GM21360 (cell line): ENCODE results near the gene SEMA6A.

Experiments used
- ATAC-seq: cut with Tn5 transposase; IDR thresholded peaks from one replicate; pipeline ENCODE4 v1.9.1; 2021; ENCODE audit warnings: mild to moderate bottlenecking, moderate library complexity; ENCODE audit not compliant: unreplicated experiment

SEMA6A gene

DNA sequence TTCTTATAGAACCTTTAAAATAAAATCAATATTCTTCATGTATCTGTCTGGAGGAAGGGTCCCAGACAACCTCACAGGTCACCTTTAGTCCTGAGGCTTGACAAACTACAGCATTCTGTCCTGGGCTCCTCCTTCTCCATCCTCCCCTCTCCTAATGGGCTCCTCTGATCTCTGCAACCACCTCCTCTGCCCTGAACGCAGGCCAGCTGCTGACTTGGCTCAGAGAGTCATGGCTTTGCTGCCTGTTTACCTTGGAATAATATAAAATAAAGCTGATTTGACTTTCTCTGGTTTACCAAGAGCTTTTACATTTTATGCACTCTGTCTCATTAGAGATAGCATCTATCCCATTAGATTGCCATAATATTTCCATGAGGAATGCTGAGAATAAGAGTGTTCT lies 159.4 kb downstream of the SEMA6A start:
- no peak for ATAC-seq

DNA sequence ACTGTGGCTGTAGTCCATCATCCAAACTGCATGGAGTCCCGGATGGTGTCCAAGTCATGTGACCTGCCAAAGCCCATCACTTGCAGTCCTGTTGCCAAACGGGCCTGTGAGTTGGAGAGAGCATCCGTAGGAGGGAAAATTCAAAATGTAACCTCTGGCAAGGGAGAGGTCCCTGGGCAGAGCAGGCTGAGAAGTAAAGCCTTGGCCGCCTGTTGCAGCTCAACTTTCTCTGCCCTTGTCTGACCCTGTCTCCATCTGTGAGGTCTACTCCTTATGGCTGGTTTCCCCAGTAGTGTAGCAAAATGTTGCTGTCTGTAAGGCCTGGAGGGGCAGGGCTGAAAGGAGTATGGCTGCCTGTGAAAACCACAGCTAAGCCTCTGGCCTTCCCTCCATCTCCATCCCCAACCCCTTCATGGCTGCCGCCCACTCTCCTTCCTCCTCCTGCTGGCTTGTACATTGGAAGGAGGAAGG lies 163.5 kb downstream of the SEMA6A start:
- no peak for ATAC-seq

DNA sequence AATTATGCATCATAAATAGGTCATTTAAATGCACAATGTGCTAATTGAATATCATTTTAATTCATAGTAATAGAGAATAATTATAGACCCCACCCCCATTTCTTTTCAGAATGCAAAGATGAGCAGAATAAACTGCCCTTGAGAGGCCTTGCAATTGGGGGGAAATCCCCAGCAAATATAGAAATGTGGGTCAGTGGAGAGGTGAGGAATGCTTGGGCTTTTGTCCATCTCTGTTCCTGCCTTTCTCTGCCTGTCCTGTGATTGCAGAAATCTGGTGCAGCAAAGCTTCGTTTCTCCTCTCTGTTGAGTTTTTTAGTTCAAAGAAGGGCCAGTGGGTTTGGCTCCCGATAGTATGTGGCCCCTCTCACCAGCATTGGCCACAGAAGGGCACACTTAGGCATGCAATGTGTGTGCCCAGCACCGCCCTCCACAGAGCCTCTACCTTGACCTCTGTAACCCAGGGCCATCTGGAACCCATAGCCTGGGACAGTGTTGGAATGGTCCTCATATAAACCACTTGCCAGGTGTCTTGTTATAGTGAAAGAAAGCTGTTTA lies 164.2 kb downstream of the SEMA6A start:
- no peak for ATAC-seq

DNA sequence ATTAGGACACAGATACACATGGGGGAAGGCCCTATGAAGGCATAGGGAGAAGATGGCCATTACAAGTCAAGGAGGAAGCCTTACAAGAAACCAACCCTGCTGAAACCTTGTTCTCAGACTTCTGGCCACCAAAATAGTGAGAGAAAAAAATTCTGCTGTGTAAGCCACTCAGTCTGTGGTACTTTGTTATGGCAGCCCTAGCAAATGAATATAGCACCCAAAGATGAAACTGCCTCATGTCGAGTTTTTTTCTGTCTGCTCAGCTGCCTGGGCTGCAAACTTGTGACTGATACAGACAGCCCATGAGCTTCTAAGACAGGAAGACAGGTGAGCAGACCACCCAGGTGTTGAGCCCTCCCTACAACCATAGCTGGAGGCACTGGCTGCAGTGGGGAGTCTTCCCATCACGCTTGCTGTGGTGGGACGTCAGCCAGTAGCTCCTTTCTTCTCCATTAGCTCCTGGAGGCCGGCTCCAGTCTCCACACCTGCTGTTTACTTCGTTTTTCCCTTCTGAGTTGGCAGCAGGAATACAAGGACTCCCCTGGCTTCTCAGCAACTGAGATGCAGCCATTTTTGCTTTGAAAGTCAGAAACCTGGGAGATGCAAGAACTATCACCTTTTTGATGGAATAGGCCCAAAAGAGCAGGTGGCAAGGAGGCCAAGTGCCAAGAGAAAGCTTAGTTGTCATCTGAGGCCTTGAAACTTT lies 164.9 kb downstream of the SEMA6A start:
- no peak for ATAC-seq

DNA sequence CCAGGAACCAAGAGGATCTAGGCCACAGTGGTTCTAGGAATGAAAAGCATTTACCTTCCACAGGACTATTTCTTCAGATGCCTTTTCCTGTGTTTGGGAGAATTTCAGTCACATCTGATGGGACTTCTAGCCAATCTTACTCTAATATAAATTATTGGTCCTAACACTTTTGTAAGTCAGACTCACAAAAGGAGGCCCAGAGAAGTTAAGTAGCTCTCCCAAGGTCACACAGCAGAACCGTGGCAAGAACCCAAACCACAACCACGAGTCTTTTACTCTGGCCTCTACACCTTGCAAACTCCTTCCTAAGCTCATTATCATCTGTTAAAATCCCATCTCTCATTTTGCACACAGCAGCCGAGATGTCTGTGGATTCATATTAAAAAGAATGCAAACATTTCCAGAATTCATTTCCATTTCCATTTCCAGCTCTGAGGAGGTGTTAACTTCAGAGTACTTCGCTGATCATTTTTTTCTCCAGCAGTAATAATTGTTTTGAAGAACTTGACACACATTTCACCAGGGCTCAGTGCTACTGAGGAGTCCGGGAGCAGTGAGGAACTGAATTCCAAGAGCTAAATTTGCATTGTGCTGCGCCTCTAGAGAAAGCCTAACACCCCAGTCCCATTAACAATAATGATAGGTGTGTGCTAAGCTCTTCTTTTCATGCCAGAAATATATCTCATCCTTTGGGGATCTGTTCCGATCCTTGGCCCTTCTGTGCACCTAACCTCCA lies 168.1 kb downstream of the SEMA6A start:
- ATAC-seq: no peak

DNA sequence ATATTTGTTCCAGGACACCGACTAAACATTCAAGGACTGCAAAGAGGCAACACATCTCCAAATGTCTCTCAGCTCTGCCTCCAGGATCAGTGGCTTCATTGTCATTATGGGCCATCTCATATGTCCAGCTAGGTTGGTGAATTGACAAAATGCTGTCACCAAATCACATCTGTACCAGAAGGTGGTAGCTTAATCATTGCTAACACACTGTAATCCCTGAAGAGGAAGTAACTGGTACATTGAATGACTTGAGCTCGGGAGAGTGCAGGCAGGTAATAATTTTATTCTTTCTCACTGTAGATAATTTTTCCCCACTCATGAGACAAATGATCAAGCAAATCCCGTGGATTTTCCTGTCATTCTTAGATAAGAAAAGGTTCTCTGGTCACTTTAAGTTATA lies 169.8 kb downstream of the SEMA6A start:
- no peak for ATAC-seq

DNA sequence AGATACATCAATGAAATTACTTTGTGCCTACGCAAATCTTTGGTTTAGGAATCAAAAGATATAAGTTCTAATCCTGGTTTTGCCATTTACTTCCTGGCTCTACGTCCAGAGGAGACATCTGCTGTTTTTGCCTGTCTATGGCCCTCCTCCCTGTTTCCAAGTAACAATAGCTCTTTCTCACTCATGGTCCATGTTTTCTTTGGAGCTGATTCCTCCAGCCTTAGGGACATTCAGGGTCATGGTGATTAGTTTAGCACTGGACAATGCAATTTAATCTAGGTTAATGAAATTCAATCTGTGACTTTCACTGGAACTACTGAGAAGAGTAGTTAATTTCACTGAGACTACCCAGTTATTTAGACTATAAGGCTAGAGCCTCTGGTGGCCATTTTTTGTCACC lies 170.6 kb downstream of the SEMA6A start:
- ATAC-seq: no peak

DNA sequence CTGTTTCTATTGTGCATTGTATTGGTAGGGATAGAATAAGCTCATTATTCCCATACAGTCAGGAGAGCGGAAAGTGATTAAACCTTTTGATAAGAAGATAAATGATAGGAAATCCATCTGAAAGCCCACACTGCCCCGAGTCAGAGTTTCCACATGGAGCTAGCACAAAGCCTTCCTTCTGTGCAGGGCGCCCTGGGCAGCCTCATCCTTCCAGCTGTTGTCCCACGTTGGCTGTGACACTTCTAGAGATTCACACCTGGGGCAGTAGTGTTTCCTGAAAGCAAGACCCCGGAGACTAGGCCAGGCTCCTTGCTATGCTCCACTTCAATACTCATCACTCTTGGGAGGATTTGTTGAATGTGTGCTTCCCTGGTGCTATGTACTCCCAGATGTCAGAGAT lies 172.4 kb downstream of the SEMA6A start:
- no peak for ATAC-seq

DNA sequence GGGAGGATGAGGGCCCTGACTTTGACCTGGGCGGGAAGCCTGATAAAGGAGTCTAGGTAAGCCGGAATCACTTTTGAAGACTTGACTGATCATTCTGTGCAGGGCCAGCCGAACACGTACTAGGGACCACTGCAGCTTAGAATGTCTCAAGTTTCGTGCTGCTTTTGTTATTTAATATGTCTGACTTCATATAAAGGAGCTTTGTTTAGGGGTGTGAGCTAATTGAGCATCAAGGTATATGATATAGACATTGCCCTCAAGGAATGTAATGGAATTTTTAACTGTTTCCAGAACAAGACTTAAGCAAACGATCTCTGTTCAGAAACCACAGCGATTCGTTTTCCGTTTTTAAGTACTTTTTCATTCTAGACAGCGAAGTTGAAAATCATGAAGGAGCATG lies 173.0 kb downstream of the SEMA6A start:
- ATAC-seq: no peak

DNA sequence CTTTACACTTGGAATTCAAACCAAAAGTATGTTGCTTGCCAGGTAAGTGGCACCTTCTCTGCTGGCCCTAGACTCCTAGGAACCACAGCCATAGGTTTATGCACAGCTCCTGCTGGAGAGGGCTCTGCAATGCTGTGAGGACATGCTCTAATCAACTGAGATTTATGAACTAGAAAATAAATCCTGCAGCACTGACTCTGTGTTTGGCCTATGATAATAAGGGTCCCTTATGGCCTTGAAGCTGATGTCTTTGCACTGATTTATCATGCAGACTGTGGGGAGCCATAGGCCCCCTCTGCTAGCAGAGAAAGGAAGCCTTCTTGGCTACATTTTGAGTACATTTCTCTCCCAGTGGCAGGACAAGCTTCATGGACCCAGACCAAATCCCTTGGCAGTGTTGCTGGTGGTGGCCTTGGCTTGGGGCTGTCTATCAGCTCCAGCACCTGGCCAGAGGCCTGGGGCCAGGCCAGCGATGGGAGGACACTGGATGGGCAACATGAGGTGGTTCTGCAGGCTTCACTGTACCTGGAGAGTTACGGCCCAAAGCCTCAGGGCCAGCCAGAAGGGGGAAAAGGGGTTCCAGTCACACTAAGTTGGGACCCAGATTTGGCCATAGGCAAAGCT lies 178.0 kb downstream of the SEMA6A start:
- no peak for ATAC-seq

DNA sequence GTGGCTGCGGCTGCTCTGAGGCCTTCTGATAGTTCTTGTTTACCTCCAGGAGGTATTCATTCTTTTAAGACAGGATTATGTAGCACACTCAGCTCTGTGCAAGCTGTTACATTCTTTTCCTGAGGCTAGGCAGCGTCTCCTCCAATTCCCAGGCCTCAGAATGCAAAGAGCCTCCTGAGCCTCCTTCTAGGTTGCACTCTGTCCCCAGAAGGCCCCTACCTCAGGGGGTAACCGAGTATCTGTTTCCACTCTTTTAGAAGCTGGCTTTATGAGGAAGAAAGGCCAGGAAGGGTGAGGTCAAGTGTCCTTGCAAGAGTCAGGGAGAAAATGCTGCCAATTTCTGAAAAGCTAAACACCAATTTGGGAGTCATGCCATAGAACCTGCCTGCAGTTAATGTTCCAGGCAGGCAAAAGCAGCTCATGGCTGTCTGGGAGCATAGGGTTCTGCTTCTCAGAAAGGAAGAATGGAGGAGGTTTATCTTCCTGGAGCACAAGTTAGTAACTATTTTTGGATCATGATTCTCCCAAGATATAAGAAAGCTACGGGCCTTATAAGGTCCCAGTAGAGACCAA lies 178.9 kb downstream of the SEMA6A start:
- no peak for ATAC-seq

DNA sequence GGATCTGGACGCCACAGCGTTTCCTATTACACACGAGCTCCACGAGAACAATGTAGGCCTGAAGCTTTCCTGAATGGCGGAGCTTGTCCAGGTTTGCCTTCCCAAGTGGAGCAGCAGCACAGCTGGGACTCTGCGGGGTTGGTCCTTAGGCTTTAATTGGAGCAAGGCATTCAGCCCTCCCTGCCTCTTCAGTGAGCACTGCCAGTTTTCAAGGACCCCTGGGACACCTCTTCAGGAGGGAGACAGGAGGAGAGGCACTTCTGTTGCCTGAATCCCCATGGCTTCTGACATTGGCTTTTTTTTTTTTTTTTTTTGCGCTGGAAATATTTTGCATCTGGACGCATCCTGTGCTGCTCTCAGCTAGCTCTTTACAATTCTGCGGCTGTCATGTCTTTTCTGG lies 179.4 kb downstream of the SEMA6A start:
- ATAC-seq: no peak

DNA sequence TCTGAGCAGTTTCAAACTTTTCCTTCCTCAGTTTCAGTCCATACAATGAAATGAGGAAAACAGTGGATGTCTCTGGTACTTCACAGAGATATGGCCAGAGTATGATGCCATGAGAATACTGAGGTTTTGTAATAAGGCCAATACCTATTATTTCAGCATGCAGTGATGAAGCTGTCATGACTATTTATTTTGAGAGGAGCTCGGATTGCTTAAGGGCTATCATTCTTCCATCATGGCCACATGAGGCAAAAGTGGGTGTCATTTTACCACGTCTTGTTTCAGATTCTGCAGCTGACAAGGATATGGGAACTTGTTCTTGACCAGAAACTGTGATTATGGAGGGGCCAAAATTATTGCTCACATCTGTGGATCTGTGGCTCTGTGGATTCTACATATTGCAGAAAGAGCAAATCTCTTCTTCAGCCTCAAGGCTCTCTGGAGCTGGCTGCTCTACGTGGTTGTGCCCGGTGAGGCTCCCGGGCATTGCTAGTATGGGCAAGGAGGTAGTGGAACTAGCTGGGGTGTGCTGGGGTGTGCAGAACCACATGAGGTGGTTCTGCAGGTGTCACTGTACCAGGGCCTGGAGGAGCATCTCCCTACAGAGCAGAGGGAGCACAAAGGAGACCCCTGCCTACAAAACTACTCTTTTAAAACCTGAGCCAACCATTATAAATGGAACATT lies 180.3 kb downstream of the SEMA6A start:
- ATAC-seq: no peak
